Chondrocyte (in vitro differentiated cells): ENCODE data around the gene SPOPL. TPM values are rescaled to one million over a fixed set of nuclear protein-coding genes. Genes with fewer than 3 reads are reported as not detected.

Experiments used
- DNase-seq: peaks from one replicate; pipeline ENCODE4 v3.0.0; 2021; ENCODE audit warnings: mixed read lengths, low spot score
- H3K27ac Mint-ChIP-seq: one replicate; pipeline ENCODE4 v1.8.0; 2021; ENCODE audit warnings: mild to moderate bottlenecking, moderate library complexity, mixed read lengths; ENCODE audit not compliant: unreplicated experiment
- H3K27me3 Mint-ChIP-seq: 2 replicates; pipeline ENCODE4 v1.8.0; 2021; ENCODE audit warnings: low read depth, mixed read lengths
- H3K36me3 Mint-ChIP-seq: 2 replicates; pipeline ENCODE4 v1.8.0; 2021; ENCODE audit warnings: low read depth, mixed read lengths
- H3K4me1 Mint-ChIP-seq: 2 replicates; pipeline ENCODE4 v1.8.0; 2021; ENCODE audit warnings: low read depth, mild to moderate bottlenecking, mixed read lengths
- H3K4me3 Mint-ChIP-seq: one replicate; pipeline ENCODE4 v1.8.0; 2021; ENCODE audit warnings: mild to moderate bottlenecking, moderate library complexity, mixed read lengths; ENCODE audit not compliant: unreplicated experiment
- H3K9me3 Mint-ChIP-seq: 2 replicates; pipeline ENCODE4 v1.8.0; 2021; ENCODE audit warnings: low read depth, mixed read lengths
- total RNA-seq: library from RNA; stranded (reverse); gene quantifications from 3 replicates; pipeline ENCODE4 v1.2.1, GENCODE V29; 2021
- TF ChIP-seq, protein P1 (sequence below): fragments of 200-600 bp; sonication (generic); IDR thresholded peaks from 2 replicates; pipeline ENCODE4 v1.5.0; 2021; ENCODE audit warnings: antibody characterized with exemption, mild to moderate bottlenecking, moderate library complexity

The SPOPL gene
- total RNA-seq, 1 donor from 2014 or later: 16.2 TPM

- TF ChIP-seq, protein P1, sequence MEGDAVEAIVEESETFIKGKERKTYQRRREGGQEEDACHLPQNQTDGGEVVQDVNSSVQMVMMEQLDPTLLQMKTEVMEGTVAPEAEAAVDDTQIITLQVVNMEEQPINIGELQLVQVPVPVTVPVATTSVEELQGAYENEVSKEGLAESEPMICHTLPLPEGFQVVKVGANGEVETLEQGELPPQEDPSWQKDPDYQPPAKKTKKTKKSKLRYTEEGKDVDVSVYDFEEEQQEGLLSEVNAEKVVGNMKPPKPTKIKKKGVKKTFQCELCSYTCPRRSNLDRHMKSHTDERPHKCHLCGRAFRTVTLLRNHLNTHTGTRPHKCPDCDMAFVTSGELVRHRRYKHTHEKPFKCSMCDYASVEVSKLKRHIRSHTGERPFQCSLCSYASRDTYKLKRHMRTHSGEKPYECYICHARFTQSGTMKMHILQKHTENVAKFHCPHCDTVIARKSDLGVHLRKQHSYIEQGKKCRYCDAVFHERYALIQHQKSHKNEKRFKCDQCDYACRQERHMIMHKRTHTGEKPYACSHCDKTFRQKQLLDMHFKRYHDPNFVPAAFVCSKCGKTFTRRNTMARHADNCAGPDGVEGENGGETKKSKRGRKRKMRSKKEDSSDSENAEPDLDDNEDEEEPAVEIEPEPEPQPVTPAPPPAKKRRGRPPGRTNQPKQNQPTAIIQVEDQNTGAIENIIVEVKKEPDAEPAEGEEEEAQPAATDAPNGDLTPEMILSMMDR: no peak
These were observed 115.5 kb downstream of the SPOPL start for GRCh38 chr2:138617026-138617425.

GRCh38 chr2:138618971-138619370, 117.4 kb downstream of the SPOPL start:
- no peak for DNase-seq
- TF ChIP-seq, protein P1: no peak
- H3K27me3 Mint-ChIP-seq: peaks cover 18% of the 10 kb centered on the region
- no peak overlapping the region for H3K4me3 Mint-ChIP-seq
- no peak overlapping the region for H3K27ac Mint-ChIP-seq
- H3K4me1 Mint-ChIP-seq: peaks cover 8% of the 10 kb centered on the region
- H3K36me3 Mint-ChIP-seq: no peaks in the 10 kb centered on the region
- no peaks in the 10 kb centered on the region for H3K9me3 Mint-ChIP-seq

More at GRCh38 chr2:138617026-138617425, 115.5 kb downstream of the SPOPL start:
- H3K4me3 Mint-ChIP-seq: no peak overlapping the region
- H3K27ac Mint-ChIP-seq: no peak overlapping the region
- H3K9me3 Mint-ChIP-seq: no peaks in the 10 kb centered on the region
- no peaks in the 10 kb centered on the region for H3K36me3 Mint-ChIP-seq
- DNase-seq: no peak
- H3K4me1 Mint-ChIP-seq: peaks cover 8% of the 10 kb centered on the region
- H3K27me3 Mint-ChIP-seq: peaks cover 18% of the 10 kb centered on the region

DNA sequence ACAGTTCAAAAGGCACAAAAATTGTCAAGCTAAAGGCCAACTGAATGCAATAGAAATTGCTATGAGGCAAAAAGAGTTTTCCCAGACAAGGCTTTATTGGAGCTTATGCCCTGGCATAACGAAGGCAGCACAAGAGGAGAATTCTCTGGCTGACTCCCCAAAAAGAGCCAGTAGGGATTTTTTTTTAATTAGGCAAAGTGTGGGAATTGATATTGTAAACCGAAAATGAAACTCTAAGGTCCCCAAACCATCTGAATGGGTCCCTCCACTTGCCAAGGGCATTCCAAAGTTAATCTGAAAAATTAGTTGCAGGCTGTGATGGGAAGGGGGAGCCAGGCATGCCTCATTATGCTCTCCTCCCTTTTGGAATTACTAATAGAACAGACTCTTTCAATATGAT, 118.9 kb downstream of the SPOPL start:
- no peak overlapping the region for H3K4me3 Mint-ChIP-seq
- no peaks in the 10 kb centered on the region for H3K36me3 Mint-ChIP-seq
- TF ChIP-seq, protein P1: no peak
- DNase-seq: no peak
- peaks cover 25% of the 10 kb centered on the region for H3K27me3 Mint-ChIP-seq
- H3K4me1 Mint-ChIP-seq: peaks cover under 1% of the 10 kb centered on the region
- no peaks in the 10 kb centered on the region for H3K9me3 Mint-ChIP-seq
- H3K27ac Mint-ChIP-seq: no peak overlapping the region

- Mint-ChIP-seq H3K9me3 (no peaks in the 10 kb centered on the region), H3K36me3 (no peaks in the 10 kb centered on the region), H3K4me3 (no peak overlapping the region), H3K27me3 (peaks cover 28% of the 10 kb centered on the region), H3K4me1 (no peaks in the 10 kb centered on the region), H3K27ac (no peak overlapping the region)
- TF ChIP-seq, protein P1: no peak
- no peak for DNase-seq
These were observed 119.6 kb downstream of the SPOPL start for GRCh38 chr2:138621139-138621538.

DNA sequence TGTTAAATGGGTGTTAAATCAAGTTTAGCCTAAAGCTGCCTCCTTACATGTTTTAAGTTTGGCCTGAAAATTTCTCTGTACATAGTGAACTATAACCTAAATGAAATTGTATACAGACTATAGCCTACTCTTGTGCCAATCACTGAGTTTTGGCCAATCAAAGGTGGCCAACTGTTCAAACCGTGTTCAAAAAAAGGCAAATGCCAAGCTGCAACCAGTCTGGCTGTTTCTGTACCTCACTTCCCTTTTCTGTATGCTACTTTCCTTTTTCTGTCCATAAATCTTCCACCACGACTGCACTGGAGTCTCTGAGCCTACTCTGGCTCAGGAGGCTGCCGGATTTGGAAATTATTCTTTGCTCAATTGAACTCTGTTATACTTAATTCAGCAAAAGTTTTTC, 121.0 kb downstream of the SPOPL start:
- Mint-ChIP-seq H3K27me3 (peaks cover 24% of the 10 kb centered on the region), H3K36me3 (no peaks in the 10 kb centered on the region), H3K4me1 (no peaks in the 10 kb centered on the region), H3K4me3 (no peak overlapping the region), H3K27ac (no peak overlapping the region), H3K9me3 (no peaks in the 10 kb centered on the region)
- TF ChIP-seq, protein P1: no peak
- no peak for DNase-seq
